HG02884 (cell line): Measurements from ENCODE around the gene NLRP12.
"Not testable (repeated sequence)": the region's sequence is repeated elsewhere in the genome, so short reads cannot be mapped to it uniquely, and the experiment has no call there.

Source experiments
- ATAC-seq: cut with Tn5 transposase; IDR thresholded peaks from one replicate; pipeline ENCODE4 v1.9.1; 2021; ENCODE audit warnings: mild to moderate bottlenecking, moderate library complexity; ENCODE audit not compliant: unreplicated experiment

NLRP12 gene

GRCh38 chr19:53785196-53785889 is 38.8 kb downstream of the NLRP12 start:
- no peak for ATAC-seq

- ATAC-seq, result no peak
These were observed 41.4 kb downstream of the NLRP12 start for GRCh38 chr19:53782698-53783097.

GRCh38 chr19:53781332-53781731 is 42.8 kb downstream of the NLRP12 start:
- not testable (repeated sequence) for ATAC-seq

- no peak for ATAC-seq
These were observed 43.6 kb downstream of the NLRP12 start for GRCh38 chr19:53780506-53780905.

- no peak for ATAC-seq
These were observed 48.6 kb downstream of the NLRP12 start for GRCh38 chr19:53775524-53775923.

GRCh38 chr19:53774491-53774890 is 49.6 kb downstream of the NLRP12 start:
- not testable (repeated sequence) for ATAC-seq

GRCh38 chr19:53773999-53774398 is 50.1 kb downstream of the NLRP12 start:
- no peak for ATAC-seq

- no peak for ATAC-seq
These were observed 51.2 kb downstream of the NLRP12 start for GRCh38 chr19:53772943-53773342.

GRCh38 chr19:53771144-53771543 is 53.0 kb downstream of the NLRP12 start:
- no peak for ATAC-seq

- ATAC-seq, result not testable (repeated sequence)
These were observed 54.3 kb downstream of the NLRP12 start for GRCh38 chr19:53769696-53770309.

GRCh38 chr19:53768401-53768800 is 55.7 kb downstream of the NLRP12 start:
- ATAC-seq, result no peak

- not testable (repeated sequence) for ATAC-seq
These were observed 65.1 kb downstream of the NLRP12 start for GRCh38 chr19:53758991-53759390.
